ENCODE measurements around the gene GOLPH3.

DNA sequence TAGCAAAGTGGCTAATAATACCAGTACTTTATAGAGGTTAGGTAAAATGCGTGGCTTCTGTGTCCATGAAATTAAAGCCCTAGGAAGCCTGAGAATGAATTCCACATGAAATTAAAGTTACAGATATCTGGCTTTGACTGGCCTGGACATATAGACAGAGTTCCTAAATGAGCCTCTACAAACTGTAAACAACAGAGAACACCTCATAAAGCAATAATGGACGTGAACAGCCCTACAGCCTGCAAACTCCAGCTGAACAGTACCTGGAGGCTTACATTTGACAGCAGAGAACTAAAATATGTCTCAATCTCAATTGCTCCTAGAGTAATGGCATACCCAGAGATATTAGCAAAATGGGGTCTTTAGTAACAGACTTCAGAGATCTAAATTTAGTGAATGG is 28.7 kb downstream of the GOLPH3 start:
- TF ChIP-seq, protein P1, sequence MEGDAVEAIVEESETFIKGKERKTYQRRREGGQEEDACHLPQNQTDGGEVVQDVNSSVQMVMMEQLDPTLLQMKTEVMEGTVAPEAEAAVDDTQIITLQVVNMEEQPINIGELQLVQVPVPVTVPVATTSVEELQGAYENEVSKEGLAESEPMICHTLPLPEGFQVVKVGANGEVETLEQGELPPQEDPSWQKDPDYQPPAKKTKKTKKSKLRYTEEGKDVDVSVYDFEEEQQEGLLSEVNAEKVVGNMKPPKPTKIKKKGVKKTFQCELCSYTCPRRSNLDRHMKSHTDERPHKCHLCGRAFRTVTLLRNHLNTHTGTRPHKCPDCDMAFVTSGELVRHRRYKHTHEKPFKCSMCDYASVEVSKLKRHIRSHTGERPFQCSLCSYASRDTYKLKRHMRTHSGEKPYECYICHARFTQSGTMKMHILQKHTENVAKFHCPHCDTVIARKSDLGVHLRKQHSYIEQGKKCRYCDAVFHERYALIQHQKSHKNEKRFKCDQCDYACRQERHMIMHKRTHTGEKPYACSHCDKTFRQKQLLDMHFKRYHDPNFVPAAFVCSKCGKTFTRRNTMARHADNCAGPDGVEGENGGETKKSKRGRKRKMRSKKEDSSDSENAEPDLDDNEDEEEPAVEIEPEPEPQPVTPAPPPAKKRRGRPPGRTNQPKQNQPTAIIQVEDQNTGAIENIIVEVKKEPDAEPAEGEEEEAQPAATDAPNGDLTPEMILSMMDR (conservative IDR thresholded peaks at IDR 0.05; ENCODE audit: low read length): no peak
- TF ChIP-seq EZH2phosphoT487 (IDR thresholded peaks at IDR 0.05; ENCODE audit: borderline replicate concordance): no peak

All from Loucy (cell line).